Activated T-cell treated with anti-CD3 and anti-CD28 coated beads, Interleukin-2, amount 50 U/mL, for 1 hour (primary cell): ENCODE results near the gene TMLHE.
"Not testable (repeated sequence)": the region's sequence is repeated elsewhere in the genome, so short reads cannot be mapped to it uniquely, and the experiment has no call there.

ENCODE experiments used
- DNase-seq: peaks from one replicate; pipeline ENCODE4 v3.0.0-alpha.2; 2020

The TMLHE gene

DNA sequence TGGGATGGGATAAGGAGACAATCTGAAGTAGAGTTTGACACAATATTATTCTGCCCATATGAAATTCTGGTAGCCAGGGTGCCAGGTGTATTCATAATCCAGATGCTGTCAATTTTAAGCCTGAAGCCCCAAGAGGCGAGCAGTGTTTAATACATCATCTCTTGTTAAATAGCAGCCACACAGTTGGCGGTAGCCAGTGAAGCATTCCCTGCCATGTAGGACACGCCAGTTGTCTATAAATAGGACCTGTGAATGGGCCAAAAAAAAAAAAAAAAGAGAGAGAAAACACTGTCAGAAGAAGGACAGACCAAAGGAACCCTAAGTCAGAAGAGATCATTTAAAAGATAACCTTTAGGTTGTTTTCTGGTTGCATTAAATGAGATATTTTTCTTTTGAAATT lies 121.3 kb downstream of the TMLHE start:
- not testable (repeated sequence) for DNase-seq

DNA sequence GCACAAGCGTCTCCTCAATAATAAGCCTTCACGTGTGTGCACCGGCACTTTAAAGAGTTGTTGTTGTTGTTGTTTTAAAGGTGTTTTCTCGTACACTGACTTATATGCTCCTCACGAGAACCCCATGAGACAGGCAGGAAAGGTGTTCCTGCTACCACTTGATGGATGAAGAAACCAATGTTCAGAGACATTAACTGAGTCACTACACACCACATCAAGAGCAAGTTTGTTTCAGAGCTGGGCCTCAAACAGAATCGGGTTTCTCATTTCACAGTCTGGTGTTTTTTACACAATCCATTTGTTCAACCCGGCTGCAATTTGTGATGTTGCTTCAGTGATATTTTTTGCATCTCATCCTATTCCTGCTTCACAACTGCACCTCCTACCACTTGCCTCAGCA lies 135.6 kb downstream of the TMLHE start:
- not testable (repeated sequence) for DNase-seq

DNA sequence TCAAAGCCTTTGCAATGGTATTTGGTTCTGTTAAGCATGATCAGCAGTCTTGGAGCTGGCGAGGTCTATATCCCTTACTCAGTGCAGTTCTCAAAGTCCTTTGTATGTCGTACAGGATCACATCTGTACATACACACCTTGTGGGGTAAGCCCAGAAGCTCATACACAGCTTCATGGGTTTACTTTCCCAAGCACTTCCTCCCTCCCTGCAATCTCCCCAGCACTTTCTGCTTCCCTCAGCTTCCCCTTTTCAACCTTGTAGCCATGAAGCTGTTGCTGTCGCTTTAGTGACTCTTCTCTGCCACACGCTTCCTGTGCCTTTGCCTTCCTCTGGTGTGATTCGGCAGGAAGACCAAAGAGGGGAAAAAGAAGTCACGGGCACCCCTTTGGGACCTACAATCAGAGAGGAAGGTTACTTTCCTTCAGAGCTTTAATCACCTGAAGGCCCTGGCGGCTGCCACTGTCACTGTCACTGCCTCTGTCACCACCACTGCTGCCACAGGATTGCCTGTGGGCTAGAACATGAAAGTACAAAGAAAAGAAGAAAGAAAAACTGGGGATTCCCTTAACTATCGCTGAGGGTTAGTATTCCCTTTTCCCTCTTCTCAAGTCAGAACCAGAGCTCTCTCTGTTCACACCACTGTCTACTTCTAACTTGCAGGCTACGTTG lies 146.3 kb downstream of the TMLHE start:
- DNase-seq = not testable (repeated sequence)

DNA sequence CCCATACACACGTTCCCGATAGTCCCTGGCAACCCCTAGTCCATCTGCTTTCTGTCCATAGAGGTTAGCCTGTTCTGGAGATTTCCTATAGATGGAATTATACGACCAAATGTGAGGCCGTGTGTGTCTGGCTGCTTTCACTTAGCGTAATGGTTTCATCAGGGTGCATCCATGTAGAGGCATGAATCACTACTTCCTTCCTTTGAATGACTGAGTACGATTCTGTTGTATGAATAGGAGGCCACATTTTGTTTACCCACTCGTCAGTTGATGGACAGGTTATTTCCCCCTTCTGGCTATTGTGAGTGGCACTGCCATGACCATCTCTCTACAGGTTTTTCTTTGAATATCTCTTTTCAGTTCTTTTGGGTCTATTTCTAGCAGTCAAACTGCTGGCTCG lies 152.3 kb downstream of the TMLHE start:
- DNase-seq = not testable (repeated sequence)

DNA sequence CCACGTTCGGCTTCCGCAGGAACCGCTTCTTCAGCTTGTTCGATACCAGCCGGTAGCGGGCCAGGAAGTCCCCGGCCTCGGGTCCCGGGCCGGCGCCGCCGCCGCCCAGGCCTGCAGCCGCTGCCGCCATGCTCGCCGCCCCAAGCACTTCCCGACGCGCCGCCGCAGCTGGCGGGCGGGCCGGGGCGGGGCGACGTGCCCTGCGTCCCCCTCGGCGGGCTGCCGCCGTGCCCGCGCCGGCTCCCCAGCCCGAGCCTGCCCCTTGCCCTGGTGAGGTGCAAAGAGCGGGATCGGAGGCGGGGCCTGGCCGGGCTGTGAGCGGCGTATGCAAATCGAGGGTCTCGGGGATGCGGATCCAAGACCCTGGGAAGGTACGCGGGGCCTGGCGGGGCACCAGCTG lies 154.3 kb downstream of the TMLHE start, which contains the start of gene F8A3:
F8A3 (minus strand) TSS at position 150 of the 400 bp plus-strand sequence; CDS start at position 130, 20 bp downstream.
- not testable (repeated sequence) for DNase-seq

DNA sequence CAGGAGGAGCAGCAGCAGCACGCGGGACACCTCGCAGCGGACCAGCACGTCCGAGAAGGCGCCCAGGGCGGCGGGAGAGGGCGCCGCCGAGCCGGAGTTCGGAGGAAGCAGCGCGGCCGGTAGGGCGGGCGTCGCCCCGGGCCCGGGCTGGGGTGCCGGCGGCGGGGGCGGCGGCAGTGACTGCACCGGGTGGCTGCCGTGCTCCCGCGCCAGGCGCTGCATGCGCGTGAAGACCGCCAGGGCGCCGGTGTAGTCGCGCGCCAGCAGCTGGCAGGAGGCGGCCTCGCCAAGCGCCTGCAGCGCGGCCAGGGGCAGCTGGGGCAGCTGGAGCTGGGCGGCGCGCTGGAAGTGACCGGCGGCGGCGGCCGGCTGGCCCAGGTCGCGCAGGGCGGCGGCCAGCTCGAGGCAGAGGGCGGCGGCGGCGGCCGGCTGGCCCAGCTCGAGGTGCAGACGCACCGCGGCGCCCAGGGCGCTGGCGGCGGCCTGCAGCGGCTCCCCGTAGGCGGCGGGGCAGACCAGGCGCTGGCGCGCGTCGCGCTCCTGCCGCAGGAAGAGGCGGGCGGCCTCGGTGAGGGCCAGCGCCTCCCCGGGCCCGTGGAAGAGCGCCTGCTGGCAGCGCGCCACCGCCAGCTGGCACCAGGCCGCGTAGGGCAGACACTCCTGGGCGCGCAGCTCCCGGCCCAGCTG lies 154.8 kb downstream of the TMLHE start:
- DNase-seq = not testable (repeated sequence)

DNA sequence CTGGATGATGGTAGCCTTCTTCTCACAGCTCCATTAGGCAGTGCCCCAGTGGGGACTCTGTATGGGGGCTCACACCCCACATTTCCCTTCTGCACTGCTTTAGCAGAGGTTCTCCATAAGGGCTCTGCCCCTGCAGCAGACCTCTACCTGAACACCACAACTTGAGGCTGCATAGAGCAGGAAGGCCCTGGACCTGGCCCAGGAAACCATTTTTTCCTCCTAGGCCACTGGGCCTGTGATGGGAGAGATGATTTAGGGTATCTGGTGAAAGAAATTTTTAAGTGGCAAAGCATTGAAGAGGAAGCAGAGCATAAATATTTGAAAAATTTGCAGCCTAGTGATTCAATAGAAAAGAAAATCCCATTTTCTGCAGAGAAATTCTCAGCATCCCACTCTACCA lies 171.7 kb downstream of the TMLHE start:
- DNase-seq = no peak
